Measurements from ENCODE around the gene NRP2.

Gene NRP2

GRCh38 chr2:205696927-205697441, 14.7 kb downstream of the NRP2 start:
- Histone ChIP-seq H3K4me1 (ENCODE audit: insufficient read depth, insufficient read length) (peaks cover 24% of the 10 kb centered on the region), H3K4me3 (ENCODE audit: insufficient read length, low read depth) (no peak overlapping the region), H3K9ac (ENCODE audit: insufficient read length, low read depth) (no peak overlapping the region), H3K9me3 (ENCODE audit: insufficient read depth, low read length) (no peaks in the 10 kb centered on the region), H3K36me3 (ENCODE audit: insufficient read depth, insufficient read length, low read length) (peaks cover 35% of the 10 kb centered on the region), H3K27me3 (ENCODE audit: insufficient read depth, insufficient read length) (no peaks in the 10 kb centered on the region)
- TF ChIP-seq SUZ12 (IDR thresholded peaks at IDR 0.05; ENCODE audit: extremely low read depth, insufficient read depth, insufficient read length) (no peak), YY1 (IDR thresholded peaks at IDR 0.05; ENCODE audit: insufficient read depth, insufficient read length) (no peak), ZNF274 (IDR thresholded peaks at IDR 0.05; ENCODE audit: low read depth, low read length) (no peak)
- no peak for DNase-seq (ENCODE audit: low read depth, low spot score)

GRCh38 chr2:205698286-205699268, 16.3 kb downstream of the NRP2 start:
- H3K36me3 ChIP-seq (ENCODE audit: insufficient read depth, insufficient read length, low read length): peaks cover 33% of the 10 kb centered on the region
- no peak overlapping the region for H3K4me3 ChIP-seq (ENCODE audit: insufficient read length, low read depth)
- TF ChIP-seq ZNF274 (IDR thresholded peaks at IDR 0.05; ENCODE audit: low read depth, low read length): no peak
- no peak for TF ChIP-seq SUZ12 (IDR thresholded peaks at IDR 0.05; ENCODE audit: extremely low read depth, insufficient read depth, insufficient read length)
- no peak for TF ChIP-seq YY1 (IDR thresholded peaks at IDR 0.05; ENCODE audit: insufficient read depth, insufficient read length)
- H3K9me3 ChIP-seq (ENCODE audit: insufficient read depth, low read length): no peaks in the 10 kb centered on the region
- no peak overlapping the region for H3K9ac ChIP-seq (ENCODE audit: insufficient read length, low read depth)
- DNase-seq (ENCODE audit: low read depth, low spot score): no peak
- H3K27me3 ChIP-seq (ENCODE audit: insufficient read depth, insufficient read length): no peaks in the 10 kb centered on the region
- H3K4me1 ChIP-seq (ENCODE audit: insufficient read depth, insufficient read length): peaks cover 32% of the 10 kb centered on the region

- DNase-seq (ENCODE audit: low read depth, low spot score): no peak
- TF ChIP-seq SUZ12 (IDR thresholded peaks at IDR 0.05; ENCODE audit: extremely low read depth, insufficient read depth, insufficient read length) (no peak), YY1 (IDR thresholded peaks at IDR 0.05; ENCODE audit: insufficient read depth, insufficient read length) (no peak)
- Histone ChIP-seq H3K27me3 (ENCODE audit: insufficient read depth, insufficient read length) (no peaks in the 10 kb centered on the region), H3K9me3 (ENCODE audit: insufficient read depth, low read length) (no peaks in the 10 kb centered on the region), H3K4me3 (ENCODE audit: insufficient read length, low read depth) (no peak overlapping the region), H3K9ac (ENCODE audit: insufficient read length, low read depth) (no peak overlapping the region), H3K4me1 (ENCODE audit: insufficient read depth, insufficient read length) (peaks cover 38% of the 10 kb centered on the region), H3K36me3 (ENCODE audit: insufficient read depth, insufficient read length, low read length) (peaks cover 43% of the 10 kb centered on the region)
These were observed 17.4 kb downstream of the NRP2 start for GRCh38 chr2:205699515-205700289.

GRCh38 chr2:205700331-205701132, 18.2 kb downstream of the NRP2 start:
- Histone ChIP-seq H3K36me3 (ENCODE audit: insufficient read depth, insufficient read length, low read length) (peaks cover 45% of the 10 kb centered on the region), H3K4me1 (ENCODE audit: insufficient read depth, insufficient read length) (peaks cover 36% of the 10 kb centered on the region), H3K9ac (ENCODE audit: insufficient read length, low read depth) (peak overlapping the region; percentile 23), H3K4me3 (ENCODE audit: insufficient read length, low read depth) (no peak overlapping the region), H3K27me3 (ENCODE audit: insufficient read depth, insufficient read length) (no peaks in the 10 kb centered on the region), H3K9me3 (ENCODE audit: insufficient read depth, low read length) (no peaks in the 10 kb centered on the region)
- no peak for TF ChIP-seq ZNF274 (IDR thresholded peaks at IDR 0.05; ENCODE audit: low read depth, low read length)
- TF ChIP-seq SUZ12 (IDR thresholded peaks at IDR 0.05; ENCODE audit: extremely low read depth, insufficient read depth, insufficient read length): no peak
- TF ChIP-seq YY1 (IDR thresholded peaks at IDR 0.05; ENCODE audit: insufficient read depth, insufficient read length): no peak
- no peak for DNase-seq (ENCODE audit: low read depth, low spot score)

- H3K4me1 ChIP-seq (ENCODE audit: insufficient read depth, insufficient read length): peaks cover 31% of the 10 kb centered on the region
- no peak overlapping the region for H3K9ac ChIP-seq (ENCODE audit: insufficient read length, low read depth)
- H3K27me3 ChIP-seq (ENCODE audit: insufficient read depth, insufficient read length): no peaks in the 10 kb centered on the region
- no peak for DNase-seq (ENCODE audit: low read depth, low spot score)
- H3K36me3 ChIP-seq (ENCODE audit: insufficient read depth, insufficient read length, low read length): peaks cover 48% of the 10 kb centered on the region
- no peak overlapping the region for H3K4me3 ChIP-seq (ENCODE audit: insufficient read length, low read depth)
- no peak for TF ChIP-seq SUZ12 (IDR thresholded peaks at IDR 0.05; ENCODE audit: extremely low read depth, insufficient read depth, insufficient read length)
- no peak for TF ChIP-seq ZNF274 (IDR thresholded peaks at IDR 0.05; ENCODE audit: low read depth, low read length)
- TF ChIP-seq YY1 (IDR thresholded peaks at IDR 0.05; ENCODE audit: insufficient read depth, insufficient read length): no peak
- H3K9me3 ChIP-seq (ENCODE audit: insufficient read depth, low read length): no peaks in the 10 kb centered on the region
These were observed 19.2 kb downstream of the NRP2 start for GRCh38 chr2:205701509-205701908.

- no peaks in the 10 kb centered on the region for H3K27me3 ChIP-seq (ENCODE audit: insufficient read depth, insufficient read length)
- no peak for TF ChIP-seq SUZ12 (IDR thresholded peaks at IDR 0.05; ENCODE audit: extremely low read depth, insufficient read depth, insufficient read length)
- TF ChIP-seq ZNF274 (IDR thresholded peaks at IDR 0.05; ENCODE audit: low read depth, low read length): no peak
- TF ChIP-seq YY1 (IDR thresholded peaks at IDR 0.05; ENCODE audit: insufficient read depth, insufficient read length): no peak
- no peak overlapping the region for H3K9ac ChIP-seq (ENCODE audit: insufficient read length, low read depth)
- H3K4me1 ChIP-seq (ENCODE audit: insufficient read depth, insufficient read length): peaks cover 31% of the 10 kb centered on the region
- peaks cover 52% of the 10 kb centered on the region for H3K36me3 ChIP-seq (ENCODE audit: insufficient read depth, insufficient read length, low read length)
- H3K9me3 ChIP-seq (ENCODE audit: insufficient read depth, low read length): no peaks in the 10 kb centered on the region
- no peak for DNase-seq (ENCODE audit: low read depth, low spot score)
- no peak overlapping the region for H3K4me3 ChIP-seq (ENCODE audit: insufficient read length, low read depth)
These were observed 20.3 kb downstream of the NRP2 start for GRCh38 chr2:205702576-205702975.

Data from NT2/D1 (cell line).